ENCODE measurements around the gene CXXC1.

DNA sequence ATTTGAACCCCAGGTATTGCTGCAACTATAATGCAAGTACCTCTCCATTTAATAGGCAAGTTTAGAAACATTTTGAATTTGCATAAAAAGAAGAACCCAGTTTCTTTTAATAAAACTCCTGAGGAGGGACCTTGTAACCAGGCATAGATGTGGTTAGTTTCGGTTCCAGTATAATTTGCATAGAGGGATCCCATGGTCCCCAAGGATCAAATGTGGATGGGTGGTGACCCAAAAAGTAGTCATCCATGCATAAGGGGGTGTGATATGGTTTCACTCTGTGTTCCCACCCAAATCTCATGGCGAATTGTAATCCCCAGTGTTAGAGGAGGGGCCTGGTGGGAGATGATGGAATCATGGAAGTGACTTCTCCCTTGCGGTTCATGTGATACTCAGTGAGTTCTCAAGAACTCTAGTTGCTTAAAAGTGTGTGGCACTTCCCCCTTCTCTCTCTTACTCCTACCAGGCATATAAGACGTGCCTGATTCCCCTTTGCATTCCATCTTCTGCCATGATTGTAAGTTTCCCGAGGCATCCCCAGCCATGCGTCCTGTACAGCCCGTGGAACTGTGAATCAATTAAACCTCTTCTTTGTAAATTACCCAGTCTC lies 47.2 kb upstream of the CXXC1 start:
- TF ChIP-seq, protein P1, sequence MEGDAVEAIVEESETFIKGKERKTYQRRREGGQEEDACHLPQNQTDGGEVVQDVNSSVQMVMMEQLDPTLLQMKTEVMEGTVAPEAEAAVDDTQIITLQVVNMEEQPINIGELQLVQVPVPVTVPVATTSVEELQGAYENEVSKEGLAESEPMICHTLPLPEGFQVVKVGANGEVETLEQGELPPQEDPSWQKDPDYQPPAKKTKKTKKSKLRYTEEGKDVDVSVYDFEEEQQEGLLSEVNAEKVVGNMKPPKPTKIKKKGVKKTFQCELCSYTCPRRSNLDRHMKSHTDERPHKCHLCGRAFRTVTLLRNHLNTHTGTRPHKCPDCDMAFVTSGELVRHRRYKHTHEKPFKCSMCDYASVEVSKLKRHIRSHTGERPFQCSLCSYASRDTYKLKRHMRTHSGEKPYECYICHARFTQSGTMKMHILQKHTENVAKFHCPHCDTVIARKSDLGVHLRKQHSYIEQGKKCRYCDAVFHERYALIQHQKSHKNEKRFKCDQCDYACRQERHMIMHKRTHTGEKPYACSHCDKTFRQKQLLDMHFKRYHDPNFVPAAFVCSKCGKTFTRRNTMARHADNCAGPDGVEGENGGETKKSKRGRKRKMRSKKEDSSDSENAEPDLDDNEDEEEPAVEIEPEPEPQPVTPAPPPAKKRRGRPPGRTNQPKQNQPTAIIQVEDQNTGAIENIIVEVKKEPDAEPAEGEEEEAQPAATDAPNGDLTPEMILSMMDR (IDR thresholded peaks at IDR 0.05; ENCODE audit: low read depth, low read length, missing input control) = no peak
- TF ChIP-seq, protein P2, sequence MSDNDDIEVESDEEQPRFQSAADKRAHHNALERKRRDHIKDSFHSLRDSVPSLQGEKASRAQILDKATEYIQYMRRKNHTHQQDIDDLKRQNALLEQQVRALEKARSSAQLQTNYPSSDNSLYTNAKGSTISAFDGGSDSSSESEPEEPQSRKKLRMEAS (IDR thresholded peaks at IDR 0.05) = no peak
- TF ChIP-seq EGR1 (IDR thresholded peaks at IDR 0.05; ENCODE audit: low read depth in 2 of 2) (no peak), HNF4G (IDR thresholded peaks at IDR 0.05) (no peak), JUND (IDR thresholded peaks at IDR 0.05) (no peak)
